ENCODE results near the gene KCNF1. TPM values are rescaled to one million over a fixed set of nuclear protein-coding genes. Genes with fewer than 3 reads are reported as not detected.

KCNF1 gene
- total RNA-seq, 1 donor from 2014 or later, result 0.30 TPM

GRCh38 chr2:10891848-10892247 is 19.9 kb upstream of the KCNF1 start:
- no peak for TF ChIP-seq CTCF (IDR thresholded peaks at IDR 0.05; ENCODE audit: borderline replicate concordance)
- Histone ChIP-seq H3K27ac (replicated peaks) (no peak overlapping the region), H3K9me3 (replicated peaks) (no peaks in the 10 kb centered on the region), H3K36me3 (no peaks in the 10 kb centered on the region), H3K4me1 (peaks cover 17% of the 10 kb centered on the region), H3K4me3 (no peak overlapping the region), H3K27me3 (ENCODE audit: low read depth) (peaks cover 7% of the 10 kb centered on the region)
- intact Hi-C loops (cut with micrococcal nuclease), result no loop called here
- DNase-seq, result no peak

GRCh38 chr2:10892316-10892715 is 19.4 kb upstream of the KCNF1 start:
- DNase-seq, result no peak
- Histone ChIP-seq H3K27ac (replicated peaks) (no peak overlapping the region), H3K4me3 (no peak overlapping the region), H3K36me3 (no peaks in the 10 kb centered on the region), H3K27me3 (ENCODE audit: low read depth) (peaks cover 7% of the 10 kb centered on the region), H3K4me1 (peaks cover 17% of the 10 kb centered on the region), H3K9me3 (replicated peaks) (no peaks in the 10 kb centered on the region)
- intact Hi-C loops (cut with micrococcal nuclease), result no loop called here
- TF ChIP-seq CTCF (IDR thresholded peaks at IDR 0.05; ENCODE audit: borderline replicate concordance), result no peak

DNA sequence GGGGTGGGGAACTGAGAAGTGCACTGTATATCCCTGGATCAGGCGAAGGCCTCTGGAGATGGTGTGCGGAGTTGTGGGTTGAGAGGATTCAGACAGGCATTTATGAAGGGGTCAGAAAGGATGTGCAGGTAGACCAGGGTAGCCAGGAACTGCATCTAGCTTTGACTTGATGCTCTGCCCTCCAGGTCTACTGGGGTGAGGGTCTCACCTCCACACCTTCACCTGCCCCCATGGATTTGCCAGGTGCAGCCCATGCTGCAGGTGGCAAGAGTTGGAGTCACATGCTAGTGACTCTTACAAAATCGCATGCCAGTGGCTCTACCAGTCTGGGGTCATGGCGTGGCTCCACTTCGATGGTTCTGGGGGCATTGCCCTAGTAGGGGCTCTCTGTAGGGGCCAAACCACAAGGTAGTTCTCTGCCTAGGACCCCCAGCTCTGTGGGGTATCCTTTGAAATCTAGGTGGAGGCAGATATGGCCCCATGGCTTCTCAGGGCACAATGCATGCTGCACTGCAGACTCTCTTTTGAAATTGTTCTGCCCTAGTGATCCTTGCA is 18.9 kb upstream of the KCNF1 start:
- no peaks in the 10 kb centered on the region for H3K9me3 ChIP-seq (replicated peaks)
- H3K4me1 ChIP-seq, result peaks cover 17% of the 10 kb centered on the region
- TF ChIP-seq CTCF (IDR thresholded peaks at IDR 0.05; ENCODE audit: borderline replicate concordance), result no peak
- H3K4me3 ChIP-seq, result no peak overlapping the region
- no peaks in the 10 kb centered on the region for H3K36me3 ChIP-seq
- DNase-seq, result no peak
- H3K27me3 ChIP-seq (ENCODE audit: low read depth), result peaks cover 7% of the 10 kb centered on the region
- H3K27ac ChIP-seq (replicated peaks), result no peak overlapping the region
- intact Hi-C loops (cut with micrococcal nuclease), result no loop called here

- Histone ChIP-seq H3K27ac (replicated peaks) (no peak overlapping the region), H3K27me3 (ENCODE audit: low read depth) (peaks cover 7% of the 10 kb centered on the region), H3K9me3 (replicated peaks) (no peaks in the 10 kb centered on the region), H3K4me3 (no peak overlapping the region), H3K4me1 (peaks cover 17% of the 10 kb centered on the region), H3K36me3 (no peaks in the 10 kb centered on the region)
- TF ChIP-seq CTCF (IDR thresholded peaks at IDR 0.05; ENCODE audit: borderline replicate concordance), result no peak
- intact Hi-C loops (cut with micrococcal nuclease), result no loop called here
- no peak for DNase-seq
Observed at GRCh38 chr2:10894264-10894935, 17.3 kb upstream of the KCNF1 start.

GRCh38 chr2:10895231-10895630 is 16.5 kb upstream of the KCNF1 start:
- intact Hi-C loops (cut with micrococcal nuclease), result no loop called here
- Histone ChIP-seq H3K27me3 (ENCODE audit: low read depth) (peaks cover 7% of the 10 kb centered on the region), H3K9me3 (replicated peaks) (no peaks in the 10 kb centered on the region), H3K27ac (replicated peaks) (no peak overlapping the region), H3K4me1 (peaks cover 10% of the 10 kb centered on the region), H3K36me3 (no peaks in the 10 kb centered on the region), H3K4me3 (no peak overlapping the region)
- no peak for DNase-seq
- no peak for TF ChIP-seq CTCF (IDR thresholded peaks at IDR 0.05; ENCODE audit: borderline replicate concordance)
